GM12878 (cell line): ENCODE measurements around the gene CLIP2. TPM values are rescaled to one million over a fixed set of nuclear protein-coding genes. Genes with fewer than 3 reads are reported as not detected.

Source experiments
- ATAC-seq: fragments of 200-7000 bp; cut with Tn5 transposase; 3 replicates; pipeline ENCODE4 v1.9.1; 2020; ENCODE audit warnings: mild to moderate bottlenecking, moderate library complexity
- BruUV-seq: library from RNA; stranded (reverse); fragments of 400-500 nt; replicated peaks from 2 replicates; lab custom pipeline; 2021; lab: Mats Ljungman, UMichigan
- CTCF ChIA-PET: fragments of 300-600 bp; sonication (Branson Sonifier 250); formaldehyde crosslinking; extraction: SDS; loops from one replicate; lab custom pipeline; 2021; ENCODE audit warnings: inconsistent platforms; lab: Yijun Ruan, JAX
- POLR2A ChIA-PET: fragments of 350-600 bp; formaldehyde crosslinking; extraction: SDS; loops from one replicate; lab custom pipeline; 2021; ENCODE audit warnings: inconsistent platforms; lab: Charles Lee
- RAD21 ChIA-PET: fragments of 300-600 bp; sonication (Branson Sonifier 250); formaldehyde crosslinking; loops from one replicate; lab custom pipeline; 2023; ENCODE audit warnings: antibody characterized with exemption; ENCODE audit not compliant: unreplicated experiment; lab: Charles Lee
- SMC1A ChIA-PET: fragments of 300-600 bp; sonication (Branson Sonifier 250); formaldehyde crosslinking; loops from one replicate; lab custom pipeline; 2023; ENCODE audit not compliant: unreplicated experiment, uncharacterized antibody; lab: Charles Lee
- DNase-seq: peaks from one replicate; pipeline ENCODE4 v3.0.0-alpha.2; 2011; ENCODE audit warnings: low read depth, low spot score
- FAIRE-seq: peaks from 3 replicates; lab custom pipeline; 2011; peaks lifted over from hg19 to GRCh38; lab: Jason Lieb, UNC
- H2AFZ ChIP-seq: 2 replicates; pipeline ENCODE4 v1.6.0; 2011; ENCODE audit warnings: low read depth, low read length, control low read depth; ENCODE audit not compliant: control insufficient read depth
- H3K27ac ChIP-seq: 2 replicates; pipeline ENCODE4 v1.5.1; 2011; ENCODE audit warnings: control low read depth; ENCODE audit not compliant: control insufficient read depth, insufficient read depth
- H3K27me3 ChIP-seq, 2 experiments: replicated peaks in 1 of 2; 2 replicates each; pipeline versions ENCODE4 v1.6.0 to v1.6.1; 2011; ENCODE audit warnings: low read length in 1 of 2; ENCODE audit not compliant: control insufficient read depth in 2 of 2, insufficient read depth in 2 of 2
- H3K36me3 ChIP-seq, 2 experiments: 2 replicates each; pipeline ENCODE4 v1.5.1; 2011; ENCODE audit warnings: low read length in 1 of 2; ENCODE audit not compliant: control insufficient read depth in 2 of 2, insufficient read depth in 2 of 2
- H3K4me1 ChIP-seq: 2 replicates; pipeline ENCODE4 v1.6.1; 2011; ENCODE audit warnings: mild to moderate bottlenecking, low read length, moderate library complexity, mixed read lengths; ENCODE audit not compliant: control insufficient read depth, insufficient read depth
- H3K4me2 ChIP-seq: 2 replicates; pipeline ENCODE4 v1.6.0; 2011; ENCODE audit warnings: control low read depth; ENCODE audit not compliant: control insufficient read depth, insufficient read depth
- H3K4me3 ChIP-seq: fragments of 200-600 bp; sonication (generic); 2 replicates; pipeline ENCODE4 v1.5.1; 2016
- H3K79me2 ChIP-seq: 2 replicates; pipeline ENCODE4 v1.6.0; 2011; ENCODE audit warnings: low read length; ENCODE audit not compliant: control insufficient read depth, insufficient read depth
- H3K9ac ChIP-seq: 2 replicates; pipeline ENCODE4 v1.8.0; 2011; ENCODE audit warnings: low read length, control low read depth, mixed read lengths; ENCODE audit not compliant: control insufficient read depth, insufficient read depth
- H3K9me3 ChIP-seq: replicated peaks from 3 replicates; pipeline ENCODE4 v1.5.1; 2011; ENCODE audit warnings: mild to moderate bottlenecking, low read length; ENCODE audit not compliant: control insufficient read depth, insufficient read depth
- H4K20me1 ChIP-seq: 2 replicates; pipeline ENCODE4 v1.6.0; 2011; ENCODE audit not compliant: control insufficient read depth, insufficient read depth
- CREB1 ChIP-seq: IDR thresholded peaks from 2 replicates; pipeline ENCODE4 v1.6.1; 2012; ENCODE audit warnings: low read depth, mild to moderate bottlenecking, inconsistent platforms
- HCFC1 ChIP-seq: fragments of 150-350 bp; IDR thresholded peaks from 2 replicates; pipeline ENCODE4 v1.6.1; 2014; ENCODE audit warnings: low read length
- HDGF ChIP-seq: fragments of 450-650 bp; IDR thresholded peaks from 2 replicates; pipeline ENCODE4 v1.6.1; 2016; ENCODE audit warnings: antibody characterized with exemption
- MYB ChIP-seq: fragments of 150-350 bp; IDR thresholded peaks from 2 replicates; pipeline ENCODE4 v1.6.1; 2014; ENCODE audit warnings: mild to moderate bottlenecking, low read depth, low read length, borderline replicate concordance
- NFXL1 ChIP-seq: fragments of 450-650 bp; IDR thresholded peaks from 2 replicates; pipeline ENCODE4 v1.6.1; 2017; ENCODE audit warnings: antibody characterized with exemption, mild to moderate bottlenecking, borderline replicate concordance
- NFYA ChIP-seq: IDR thresholded peaks from 2 replicates; pipeline ENCODE4 v1.6.1; 2011; ENCODE audit warnings: low read depth, mild to moderate bottlenecking, low read length, improper control_type of control experiment, borderline replicate concordance
- NR2C1 ChIP-seq: fragments of 450-650 bp; IDR thresholded peaks from 2 replicates; pipeline ENCODE4 v1.6.1; 2017; ENCODE audit warnings: antibody characterized with exemption, mild to moderate bottlenecking, moderate library complexity
- SIN3A ChIP-seq: IDR thresholded peaks from 2 replicates; pipeline ENCODE4 v1.6.1; 2012; ENCODE audit warnings: low read depth, low read length, improper control_type of control experiment
- TBL1XR1 ChIP-seq: IDR thresholded peaks from 2 replicates; pipeline ENCODE4 v1.6.1; 2012; ENCODE audit warnings: low read depth, low read length, improper control_type of control experiment
- ZNF384 ChIP-seq: IDR thresholded peaks from 2 replicates; pipeline ENCODE4 v1.6.1; 2012; ENCODE audit warnings: low read depth, mild to moderate bottlenecking, low read length, improper control_type of control experiment, borderline replicate concordance
- WGBS: methylation state at CpG from one replicate; pipeline ENCODE4 v1.1.6; 2016; ENCODE audit warnings: low lambda C conversion rate; ENCODE audit not compliant: insufficient replicate concordance, insufficient coverage; ENCODE audit errors: missing lambda C conversion rate; 5-methylcytosine and 5-hydroxymethylcytosine counted together
- in situ Hi-C: fragments of 300-500 bp; cut with MboI; formaldehyde crosslinking; loops from 9 replicates; pipeline ENCODE4 v1.14.3; 2018; ENCODE audit warnings: mixed read lengths
- intact Hi-C: fragments of 100-400 bp; cut with micrococcal nuclease; formaldehyde crosslinking; loops from one replicate; pipeline ENCODE4 v1.14.2; 2022; ENCODE audit not compliant: unreplicated experiment
- polyA plus RNA-seq, 11 experiments: library from polyadenylated mRNA; depleted of rRNA in 4 of 11; unstranded in 6 of 11; stranded (reverse) in 5 of 11; fragments of >200 nt; fragmentation: Nextera tagmentation in 4 of 11; fragmentation: Illumina TruSeq in 1 of 11; extraction: Ambion mirVana in 4 of 11; extraction: Trizol in 1 of 11; gene quantifications; 1 replicate in 1 of 11; 2 replicates in 10 of 11; pipeline versions ENCODE4 v1.2.1 to v1.2.3, GENCODE V29; 2011 to 2016; ENCODE audit warnings: inconsistent platforms in 2 of 11, missing spikeins in 2 of 11, low read depth in 1 of 11
- total RNA-seq, 4 experiments: library from RNA; depleted of rRNA in 3 of 4; stranded (reverse); fragments of >200 nt in 3 of 4; fragmentation: Illumina TruSeq in 1 of 4; extraction: Trizol in 1 of 4; gene quantifications; 2 replicates each; pipeline versions ENCODE4 v1.2.1 to v1.2.3, GENCODE V29; 2013 to 2021
- TF ChIP-seq, protein P1 (sequence below): fragments of 450-650 bp; IDR thresholded peaks from 2 replicates; pipeline ENCODE4 v1.6.1; 2016; ENCODE audit warnings: mild to moderate bottlenecking, moderate library complexity, borderline replicate concordance
- TF ChIP-seq, protein P2 (sequence below): fragments of 450-650 bp; IDR thresholded peaks from 2 replicates; pipeline ENCODE4 v1.6.1; 2016; ENCODE audit warnings: mild to moderate bottlenecking
- TF ChIP-seq, protein P3 (sequence below): IDR thresholded peaks from 2 replicates; pipeline ENCODE4 v1.6.1; 2012; ENCODE audit warnings: low read depth, low read length, improper control_type of control experiment
- TF ChIP-seq, protein P4 (sequence below): fragments of 450-650 bp; IDR thresholded peaks from 2 replicates; pipeline ENCODE4 v1.6.1; 2017; ENCODE audit warnings: borderline replicate concordance

The CLIP2 gene
- total and polyA plus RNA-seq, 10 of the 15 experiments (the other 5 are each of a cell fraction or from before 2014, with no cell fraction given) = 0.26 to 56.3 (median 21.0) TPM

DNA sequence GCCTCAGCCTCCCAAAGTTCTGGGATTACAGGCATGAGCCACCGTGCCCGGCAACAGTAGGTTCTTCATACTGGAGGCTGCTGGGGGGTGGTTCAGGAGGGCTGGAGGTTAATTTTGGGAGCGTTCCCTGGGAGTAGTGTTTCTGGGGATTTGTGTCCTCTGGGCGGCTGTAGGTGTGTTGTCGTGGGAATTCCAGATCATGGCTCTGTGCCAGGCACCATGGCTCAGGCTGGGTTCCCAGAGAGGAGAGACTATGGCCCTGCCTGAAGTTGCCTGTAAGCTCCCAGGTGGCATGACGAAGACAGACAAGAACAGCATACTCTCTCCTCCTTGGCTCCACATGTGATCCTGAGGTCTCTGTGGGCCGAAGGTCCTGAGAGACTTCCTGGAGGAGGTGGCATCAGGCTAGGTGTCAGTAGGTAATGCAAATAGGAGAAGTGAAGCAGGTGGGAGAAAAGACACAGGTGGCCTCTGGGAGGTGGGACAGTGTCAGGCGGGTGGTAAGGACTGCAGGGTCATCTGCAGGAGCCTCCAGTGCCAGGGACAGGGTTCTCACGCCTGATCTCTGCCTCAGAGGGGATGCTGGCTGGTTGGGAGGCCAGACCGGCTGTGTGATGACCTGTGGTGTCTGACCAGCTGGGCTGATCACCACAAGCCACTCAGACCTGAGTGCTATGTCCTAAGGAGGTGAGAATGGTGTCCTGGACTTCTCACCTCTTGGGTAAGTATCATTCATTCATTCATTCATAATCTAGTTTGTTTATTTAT lies 18.7 kb downstream of the CLIP2 start (continued):
- TF ChIP-seq, protein P1, sequence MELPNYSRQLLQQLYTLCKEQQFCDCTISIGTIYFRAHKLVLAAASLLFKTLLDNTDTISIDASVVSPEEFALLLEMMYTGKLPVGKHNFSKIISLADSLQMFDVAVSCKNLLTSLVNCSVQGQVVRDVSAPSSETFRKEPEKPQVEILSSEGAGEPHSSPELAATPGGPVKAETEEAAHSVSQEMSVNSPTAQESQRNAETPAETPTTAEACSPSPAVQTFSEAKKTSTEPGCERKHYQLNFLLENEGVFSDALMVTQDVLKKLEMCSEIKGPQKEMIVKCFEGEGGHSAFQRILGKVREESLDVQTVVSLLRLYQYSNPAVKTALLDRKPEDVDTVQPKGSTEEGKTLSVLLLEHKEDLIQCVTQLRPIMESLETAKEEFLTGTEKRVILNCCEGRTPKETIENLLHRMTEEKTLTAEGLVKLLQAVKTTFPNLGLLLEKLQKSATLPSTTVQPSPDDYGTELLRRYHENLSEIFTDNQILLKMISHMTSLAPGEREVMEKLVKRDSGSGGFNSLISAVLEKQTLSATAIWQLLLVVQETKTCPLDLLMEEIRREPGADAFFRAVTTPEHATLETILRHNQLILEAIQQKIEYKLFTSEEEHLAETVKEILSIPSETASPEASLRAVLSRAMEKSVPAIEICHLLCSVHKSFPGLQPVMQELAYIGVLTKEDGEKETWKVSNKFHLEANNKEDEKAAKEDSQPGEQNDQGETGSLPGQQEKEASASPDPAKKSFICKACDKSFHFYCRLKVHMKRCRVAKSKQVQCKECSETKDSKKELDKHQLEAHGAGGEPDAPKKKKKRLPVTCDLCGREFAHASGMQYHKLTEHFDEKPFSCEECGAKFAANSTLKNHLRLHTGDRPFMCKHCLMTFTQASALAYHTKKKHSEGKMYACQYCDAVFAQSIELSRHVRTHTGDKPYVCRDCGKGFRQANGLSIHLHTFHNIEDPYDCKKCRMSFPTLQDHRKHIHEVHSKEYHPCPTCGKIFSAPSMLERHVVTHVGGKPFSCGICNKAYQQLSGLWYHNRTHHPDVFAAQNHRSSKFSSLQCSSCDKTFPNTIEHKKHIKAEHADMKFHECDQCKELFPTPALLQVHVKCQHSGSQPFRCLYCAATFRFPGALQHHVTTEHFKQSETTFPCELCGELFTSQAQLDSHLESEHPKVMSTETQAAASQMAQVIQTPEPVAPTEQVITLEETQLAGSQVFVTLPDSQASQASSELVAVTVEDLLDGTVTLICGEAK = no peak
- no peak for TF ChIP-seq HDGF
- TF ChIP-seq CREB1 = no peak

DNA sequence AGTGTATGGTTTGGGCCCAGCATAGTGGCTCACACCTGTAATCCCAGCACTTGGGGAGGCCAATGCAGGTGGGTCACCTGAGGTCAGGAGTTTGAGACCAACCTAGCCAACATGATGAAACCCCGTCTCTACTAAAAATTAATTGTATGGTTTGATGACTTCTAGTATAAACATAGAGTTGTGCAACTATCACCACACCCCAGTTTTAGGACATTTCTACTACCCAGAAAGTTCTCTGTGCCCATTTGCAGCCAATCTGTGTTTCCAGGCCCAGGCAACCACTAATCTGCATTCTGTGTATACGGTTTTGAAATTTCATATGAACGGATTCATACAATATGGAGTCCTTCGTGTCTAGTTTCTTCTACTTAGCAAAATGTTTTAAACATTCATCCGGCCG lies 20.0 kb downstream of the CLIP2 start:
- intact Hi-C loops = loop anchor here (10.0 kb wide), 1 partner anchor 56 kb away; no protein-coding TSS in a partner anchor
- no peaks in the 10 kb centered on the region for H4K20me1 ChIP-seq
- H3K27ac ChIP-seq = no peak overlapping the region
- no peak overlapping the region for H3K4me3 ChIP-seq
- no peak overlapping the region for H2AFZ ChIP-seq
- RAD21 ChIA-PET = no interaction called here
- BruUV-seq = no TSS peak
- CTCF ChIA-PET = no interaction called here
- SMC1A ChIA-PET = no interaction called here
- WGBS = 88% methylated on average over 6 of the region's 6 CpGs
- TF ChIP-seq, protein P2, sequence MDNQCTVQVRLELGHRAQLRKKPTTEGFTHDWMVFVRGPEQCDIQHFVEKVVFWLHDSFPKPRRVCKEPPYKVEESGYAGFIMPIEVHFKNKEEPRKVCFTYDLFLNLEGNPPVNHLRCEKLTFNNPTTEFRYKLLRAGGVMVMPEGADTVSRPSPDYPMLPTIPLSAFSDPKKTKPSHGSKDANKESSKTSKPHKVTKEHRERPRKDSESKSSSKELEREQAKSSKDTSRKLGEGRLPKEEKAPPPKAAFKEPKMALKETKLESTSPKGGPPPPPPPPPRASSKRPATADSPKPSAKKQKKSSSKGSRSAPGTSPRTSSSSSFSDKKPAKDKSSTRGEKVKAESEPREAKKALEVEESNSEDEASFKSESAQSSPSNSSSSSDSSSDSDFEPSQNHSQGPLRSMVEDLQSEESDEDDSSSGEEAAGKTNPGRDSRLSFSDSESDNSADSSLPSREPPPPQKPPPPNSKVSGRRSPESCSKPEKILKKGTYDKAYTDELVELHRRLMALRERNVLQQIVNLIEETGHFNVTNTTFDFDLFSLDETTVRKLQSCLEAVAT = no peak
- TF ChIP-seq NFXL1 (no peak), HCFC1 (no peak), SIN3A (no peak), NR2C1 (no peak), ZNF384 (no peak), NFYA (no peak), TBL1XR1 (no peak), MYB (no peak)
- TF ChIP-seq, protein P3, sequence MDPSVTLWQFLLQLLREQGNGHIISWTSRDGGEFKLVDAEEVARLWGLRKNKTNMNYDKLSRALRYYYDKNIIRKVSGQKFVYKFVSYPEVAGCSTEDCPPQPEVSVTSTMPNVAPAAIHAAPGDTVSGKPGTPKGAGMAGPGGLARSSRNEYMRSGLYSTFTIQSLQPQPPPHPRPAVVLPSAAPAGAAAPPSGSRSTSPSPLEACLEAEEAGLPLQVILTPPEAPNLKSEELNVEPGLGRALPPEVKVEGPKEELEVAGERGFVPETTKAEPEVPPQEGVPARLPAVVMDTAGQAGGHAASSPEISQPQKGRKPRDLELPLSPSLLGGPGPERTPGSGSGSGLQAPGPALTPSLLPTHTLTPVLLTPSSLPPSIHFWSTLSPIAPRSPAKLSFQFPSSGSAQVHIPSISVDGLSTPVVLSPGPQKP = no peak
- TF ChIP-seq, protein P4, sequence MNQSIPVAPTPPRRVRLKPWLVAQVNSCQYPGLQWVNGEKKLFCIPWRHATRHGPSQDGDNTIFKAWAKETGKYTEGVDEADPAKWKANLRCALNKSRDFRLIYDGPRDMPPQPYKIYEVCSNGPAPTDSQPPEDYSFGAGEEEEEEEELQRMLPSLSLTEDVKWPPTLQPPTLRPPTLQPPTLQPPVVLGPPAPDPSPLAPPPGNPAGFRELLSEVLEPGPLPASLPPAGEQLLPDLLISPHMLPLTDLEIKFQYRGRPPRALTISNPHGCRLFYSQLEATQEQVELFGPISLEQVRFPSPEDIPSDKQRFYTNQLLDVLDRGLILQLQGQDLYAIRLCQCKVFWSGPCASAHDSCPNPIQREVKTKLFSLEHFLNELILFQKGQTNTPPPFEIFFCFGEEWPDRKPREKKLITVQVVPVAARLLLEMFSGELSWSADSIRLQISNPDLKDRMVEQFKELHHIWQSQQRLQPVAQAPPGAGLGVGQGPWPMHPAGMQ = no peak
- H3K9me3 ChIP-seq = no peaks in the 10 kb centered on the region; the same call in 1 of the 3 replicates
- DNase-seq (no peak), FAIRE-seq (no peak), ATAC-seq (no peak)
- peaks cover 0 to 10% of the 10 kb centered on the region in 2 experiments; a peak in 2 of 4 replicates for H3K36me3 ChIP-seq
- no peak overlapping the region for H3K4me2 ChIP-seq
- POLR2A ChIA-PET = no interaction called here
- H3K9ac ChIP-seq = no peak overlapping the region
- no peaks in the 10 kb centered on the region for H3K27me3 ChIP-seq
- H3K79me2 ChIP-seq = peaks cover 47% of the 10 kb centered on the region
- peaks cover 36% of the 10 kb centered on the region for H3K4me1 ChIP-seq
- in situ Hi-C loops = no loop called here
